GM12878 (cell line): ENCODE results near the gene RHBDD1. TPM values are rescaled to one million over a fixed set of nuclear protein-coding genes. Genes with fewer than 3 reads are reported as not detected.

Source experiments
- ATAC-seq: fragments of 200-7000 bp; cut with Tn5 transposase; 3 replicates; pipeline ENCODE4 v1.9.1; 2020; ENCODE audit warnings: mild to moderate bottlenecking, moderate library complexity
- BruUV-seq: library from RNA; stranded (reverse); fragments of 400-500 nt; replicated peaks from 2 replicates; lab custom pipeline; 2021; lab: Mats Ljungman, UMichigan
- CTCF ChIA-PET: fragments of 300-600 bp; sonication (Branson Sonifier 250); formaldehyde crosslinking; extraction: SDS; loops from one replicate; lab custom pipeline; 2021; ENCODE audit warnings: inconsistent platforms; lab: Yijun Ruan, JAX
- POLR2A ChIA-PET: fragments of 350-600 bp; formaldehyde crosslinking; extraction: SDS; loops from one replicate; lab custom pipeline; 2021; ENCODE audit warnings: inconsistent platforms; lab: Charles Lee
- RAD21 ChIA-PET: fragments of 300-600 bp; sonication (Branson Sonifier 250); formaldehyde crosslinking; loops from one replicate; lab custom pipeline; 2023; ENCODE audit warnings: antibody characterized with exemption; ENCODE audit not compliant: unreplicated experiment; lab: Charles Lee
- SMC1A ChIA-PET: fragments of 300-600 bp; sonication (Branson Sonifier 250); formaldehyde crosslinking; loops from one replicate; lab custom pipeline; 2023; ENCODE audit not compliant: unreplicated experiment, uncharacterized antibody; lab: Charles Lee
- DNase-seq: peaks from one replicate; pipeline ENCODE4 v3.0.0-alpha.2; 2011; ENCODE audit warnings: low read depth, low spot score
- FAIRE-seq: peaks from 3 replicates; lab custom pipeline; 2011; peaks lifted over from hg19 to GRCh38; lab: Jason Lieb, UNC
- H2AFZ ChIP-seq: 2 replicates; pipeline ENCODE4 v1.6.0; 2011; ENCODE audit warnings: low read depth, low read length, control low read depth; ENCODE audit not compliant: control insufficient read depth
- H3K27ac ChIP-seq: 2 replicates; pipeline ENCODE4 v1.5.1; 2011; ENCODE audit warnings: control low read depth; ENCODE audit not compliant: control insufficient read depth, insufficient read depth
- H3K27me3 ChIP-seq, 2 experiments: replicated peaks in 1 of 2; 2 replicates each; pipeline versions ENCODE4 v1.6.0 to v1.6.1; 2011; ENCODE audit warnings: low read length in 1 of 2; ENCODE audit not compliant: control insufficient read depth in 2 of 2, insufficient read depth in 2 of 2
- H3K36me3 ChIP-seq, 2 experiments: 2 replicates each; pipeline ENCODE4 v1.5.1; 2011; ENCODE audit warnings: low read length in 1 of 2; ENCODE audit not compliant: control insufficient read depth in 2 of 2, insufficient read depth in 2 of 2
- H3K4me1 ChIP-seq: 2 replicates; pipeline ENCODE4 v1.6.1; 2011; ENCODE audit warnings: mild to moderate bottlenecking, low read length, moderate library complexity, mixed read lengths; ENCODE audit not compliant: control insufficient read depth, insufficient read depth
- H3K4me2 ChIP-seq: 2 replicates; pipeline ENCODE4 v1.6.0; 2011; ENCODE audit warnings: control low read depth; ENCODE audit not compliant: control insufficient read depth, insufficient read depth
- H3K4me3 ChIP-seq: fragments of 200-600 bp; sonication (generic); 2 replicates; pipeline ENCODE4 v1.5.1; 2016
- H3K79me2 ChIP-seq: 2 replicates; pipeline ENCODE4 v1.6.0; 2011; ENCODE audit warnings: low read length; ENCODE audit not compliant: control insufficient read depth, insufficient read depth
- H3K9ac ChIP-seq: 2 replicates; pipeline ENCODE4 v1.8.0; 2011; ENCODE audit warnings: low read length, control low read depth, mixed read lengths; ENCODE audit not compliant: control insufficient read depth, insufficient read depth
- H3K9me3 ChIP-seq: replicated peaks from 3 replicates; pipeline ENCODE4 v1.5.1; 2011; ENCODE audit warnings: mild to moderate bottlenecking, low read length; ENCODE audit not compliant: control insufficient read depth, insufficient read depth
- H4K20me1 ChIP-seq: 2 replicates; pipeline ENCODE4 v1.6.0; 2011; ENCODE audit not compliant: control insufficient read depth, insufficient read depth
- ATF3 ChIP-seq: IDR thresholded peaks from 2 replicates; pipeline ENCODE4 v1.6.1; 2011; ENCODE audit warnings: low read depth, mild to moderate bottlenecking, low read length, moderate library complexity, borderline replicate concordance; ENCODE audit errors: extremely low read depth
- JUND ChIP-seq: IDR thresholded peaks from 2 replicates; pipeline ENCODE4 v1.6.1; 2012; ENCODE audit warnings: low read depth, mild to moderate bottlenecking, low read length, improper control_type of control experiment, moderate library complexity
- LARP7 ChIP-seq: fragments of 450-650 bp; IDR thresholded peaks from 2 replicates; pipeline ENCODE4 v1.6.1; 2017; ENCODE audit warnings: mild to moderate bottlenecking
- MXI1 ChIP-seq: fragments of 150-350 bp; IDR thresholded peaks from 2 replicates; pipeline ENCODE4 v1.6.1; 2011; ENCODE audit warnings: low read depth, mild to moderate bottlenecking, inconsistent platforms, low read length, improper control_type of control experiment
- MYC ChIP-seq: IDR thresholded peaks from 2 replicates; pipeline ENCODE4 v1.6.1; 2011; ENCODE audit warnings: mild to moderate bottlenecking, low read length, moderate library complexity, inconsistent platforms; ENCODE audit not compliant: insufficient read depth, insufficient replicate concordance, insufficient read length, severe bottlenecking
- PML ChIP-seq: IDR thresholded peaks from 2 replicates; pipeline ENCODE4 v1.6.1; 2012; ENCODE audit warnings: low read length, inconsistent platforms
- RAD21 ChIP-seq: IDR thresholded peaks from 2 replicates; pipeline ENCODE4 v1.6.1; 2011; ENCODE audit warnings: mild to moderate bottlenecking, low read depth, low read length, moderate library complexity; ENCODE audit not compliant: insufficient read depth
- RB1 ChIP-seq: fragments of 450-650 bp; formaldehyde crosslinking; IDR thresholded peaks from 2 replicates; pipeline ENCODE4 v1.6.1; 2017; ENCODE audit warnings: mild to moderate bottlenecking, borderline replicate concordance
- RCOR1 ChIP-seq: conservative IDR thresholded peaks from 2 replicates; pipeline ENCODE4 v1.6.1; 2012; ENCODE audit warnings: low read depth, low read length, improper control_type of control experiment
- SMAD5 ChIP-seq: IDR thresholded peaks from 2 replicates; pipeline ENCODE4 v1.6.1; 2016; ENCODE audit warnings: antibody characterized with exemption, low read depth
- STAT3 ChIP-seq: IDR thresholded peaks from 2 replicates; pipeline ENCODE4 v1.6.1; 2011; ENCODE audit warnings: low read depth, low read length, improper control_type of control experiment
- WGBS: methylation state at CpG from one replicate; pipeline ENCODE4 v1.1.6; 2016; ENCODE audit warnings: low lambda C conversion rate; ENCODE audit not compliant: insufficient replicate concordance, insufficient coverage; ENCODE audit errors: missing lambda C conversion rate; 5-methylcytosine and 5-hydroxymethylcytosine counted together
- in situ Hi-C: fragments of 300-500 bp; cut with MboI; formaldehyde crosslinking; loops from 9 replicates; pipeline ENCODE4 v1.14.3; 2018; ENCODE audit warnings: mixed read lengths
- intact Hi-C: fragments of 100-400 bp; cut with micrococcal nuclease; formaldehyde crosslinking; loops from one replicate; pipeline ENCODE4 v1.14.2; 2022; ENCODE audit not compliant: unreplicated experiment
- polyA plus RNA-seq, 11 experiments: library from polyadenylated mRNA; depleted of rRNA in 4 of 11; unstranded in 6 of 11; stranded (reverse) in 5 of 11; fragments of >200 nt; fragmentation: Nextera tagmentation in 4 of 11; fragmentation: Illumina TruSeq in 1 of 11; extraction: Ambion mirVana in 4 of 11; extraction: Trizol in 1 of 11; gene quantifications; 1 replicate in 1 of 11; 2 replicates in 10 of 11; pipeline versions ENCODE4 v1.2.1 to v1.2.3, GENCODE V29; 2011 to 2016; ENCODE audit warnings: inconsistent platforms in 2 of 11, missing spikeins in 2 of 11, low read depth in 1 of 11
- total RNA-seq, 4 experiments: library from RNA; depleted of rRNA in 3 of 4; stranded (reverse); fragments of >200 nt in 3 of 4; fragmentation: Illumina TruSeq in 1 of 4; extraction: Trizol in 1 of 4; gene quantifications; 2 replicates each; pipeline versions ENCODE4 v1.2.1 to v1.2.3, GENCODE V29; 2013 to 2021

The RHBDD1 gene
- total and polyA plus RNA-seq, 10 of the 15 experiments (the other 5 are each of a cell fraction or from before 2014, with no cell fraction given), result 7.1 to 36.4 (median 14.7) TPM

- no peak for DNase-seq
- Histone ChIP-seq H3K79me2 (no peaks in the 10 kb centered on the region), H3K4me1 (no peaks in the 10 kb centered on the region), H3K27ac (no peak overlapping the region), H3K36me3 (no peaks in the 10 kb centered on the region), H4K20me1 (no peaks in the 10 kb centered on the region), H3K4me2 (no peak overlapping the region), H3K27me3 (no peaks in the 10 kb centered on the region), H3K4me3 (no peak overlapping the region), H3K9me3 (no peaks in the 10 kb centered on the region), H2AFZ (no peak overlapping the region), H3K9ac (no peak overlapping the region)
- WGBS, result 88% methylated on average over 2 of the region's 2 CpGs
- intact Hi-C loops, result no loop called here
- ChIA-PET CTCF (interaction anchor here (0.5 to 1.7 kb wide), 4 partner anchors 9 to 208 kb away, joined by 3 to 6 read pairs (median 4); no protein-coding TSS in a partner anchor), RAD21 (no interaction called here), POLR2A (no interaction called here), SMC1A (no interaction called here)
- no peak for FAIRE-seq
- ATAC-seq, result no peak
- BruUV-seq, result no TSS peak
- TF ChIP-seq RAD21 (no peak), ATF3 (no peak), MXI1 (no peak), MYC (no peak), RCOR1 (no peak)
- in situ Hi-C loops, result no loop called here
Measured at GRCh38 chr2:227030789-227031188, 194.9 kb downstream of the RHBDD1 start.

- POLR2A ChIA-PET, result no interaction called here
- Histone ChIP-seq H3K4me2 (no peak overlapping the region), H3K36me3 (no peaks in the 10 kb centered on the region)
- intact Hi-C loops, result no loop called here
- WGBS, result 88% methylated on average over 3 of the region's 3 CpGs
- no peak for FAIRE-seq
- no peak for TF ChIP-seq PML
- TF ChIP-seq RB1, result no peak
- TF ChIP-seq SMAD5, result no peak
- TF ChIP-seq LARP7, result no peak
- no peak for TF ChIP-seq JUND
- TF ChIP-seq STAT3, result no peak
- TF ChIP-seq, all 136 proteins: peak for 0
- Histone ChIP-seq H3K79me2 (no peaks in the 10 kb centered on the region), H3K4me3 (no peak overlapping the region), H4K20me1 (no peaks in the 10 kb centered on the region), H3K9ac (no peak overlapping the region), H2AFZ (no peak overlapping the region), H3K27me3 (no peaks in the 10 kb centered on the region), H3K9me3 (no peaks in the 10 kb centered on the region), H3K4me1 (no peaks in the 10 kb centered on the region), H3K27ac (no peak overlapping the region)
- CTCF ChIA-PET, result interaction anchor here (0.5 to 1.7 kb wide), 4 partner anchors 9 to 208 kb away, joined by 3 to 6 read pairs (median 4); no protein-coding TSS in a partner anchor
- in situ Hi-C loops, result no loop called here
- RAD21 ChIA-PET, result no interaction called here
- BruUV-seq, result no TSS peak
- SMC1A ChIA-PET, result no interaction called here
- DNase-seq (no peak), ATAC-seq (no peak)
Measured at GRCh38 chr2:227031379-227031778, 195.5 kb downstream of the RHBDD1 start.
